Right lobe of liver (tissue), 6 donors: ENCODE data around the gene SYT14. TPM values are rescaled to one million over a fixed set of nuclear protein-coding genes. Genes with fewer than 3 reads are reported as not detected.

Experiments
- ATAC-seq, 4 donors: fragments of 200-7000 bp; cut with Tn5 transposase; one replicate each; pipeline ENCODE4 v1.9.1; 2020; ENCODE audit warnings: mild to moderate bottlenecking in 4 of 4, moderate library complexity in 4 of 4
- DNase-seq, 3 donors: peaks; one replicate each; pipeline ENCODE4 v3.0.0-alpha.2; 2020
- H3K27ac ChIP-seq, 3 donors: fragments of 200-600 bp; one replicate each; pipeline ENCODE4 v1.8.0; 2022
- H3K27me3 ChIP-seq, 2 donors: fragments of 200-600 bp; one replicate each; pipeline ENCODE4 v1.8.0; 2022
- H3K36me3 ChIP-seq, 4 donors: fragments of 200-600 bp; sonication (generic) in 1 of 4; one replicate each; pipeline versions ENCODE4 v1.5.1 to v1.8.0; 2017 to 2022; ENCODE audit warnings: control low read depth in 1 of 4
- H3K4me1 ChIP-seq, 4 donors: fragments of 200-600 bp; sonication (generic) in 1 of 4; one replicate each; pipeline versions ENCODE4 v1.5.1 to v1.8.0; 2017 to 2022; ENCODE audit warnings: control low read depth in 1 of 4
- H3K4me3 ChIP-seq, 3 donors: fragments of 200-600 bp; one replicate each; pipeline ENCODE4 v1.8.0; 2022
- H3K9me3 ChIP-seq, 4 donors: fragments of 200-600 bp; sonication (generic) in 1 of 4; one replicate each; pipeline versions ENCODE4 v1.5.1 to v1.8.0; 2017 to 2022; ENCODE audit warnings: control low read depth in 1 of 4
- CTCF ChIP-seq, 4 donors: fragments of 200-600 bp in 3 of 4; fragments of 450-650 bp in 1 of 4; IDR thresholded peaks; one replicate each; pipeline versions ENCODE4 v1.5.1 to v1.8.0; 2016 to 2022; ENCODE audit warnings: antibody characterized with exemption in 4 of 4, mild to moderate bottlenecking in 2 of 4
- POLR2A ChIP-seq: fragments of 450-650 bp; IDR thresholded peaks from one replicate; pipeline ENCODE4 v1.6.1; 2017; ENCODE audit warnings: antibody characterized with exemption, mild to moderate bottlenecking
- WGBS: methylation state at CpG from one replicate; pipeline ENCODE4 v1.1.6; 2018; ENCODE audit warnings: low coverage, low lambda C conversion rate; ENCODE audit not compliant: insufficient coverage; ENCODE audit errors: missing lambda C conversion rate; 5-methylcytosine and 5-hydroxymethylcytosine counted together
- intact Hi-C, 2 donors: fragments of 100-400 bp; cut with DNase I; formaldehyde crosslinking; loops; one replicate each; pipeline versions ENCODE4 v1.11.2 to v1.14.1; 2022
- total RNA-seq, 6 experiments: library from RNA; depleted of rRNA in 2 of 6; stranded (reverse); fragments of >200 nt in 2 of 6; fragmentation: NEBNext Ultra II Directional in 3 of 6; extraction: Animal tissue kit (Norgen Biotek cat#: 25700) in 3 of 6; gene quantifications; one replicate each; pipeline versions ENCODE4 v1.1.0 to v1.2.4, GENCODE V29; 2016 to 2023
- donor health status: DM: no; HTN: yes; CAD: no.
- donor health status: DM: no; HTN: no; CAD: no.
- donor health status: DM: no; HTN: no; CAD: no.
- donor health status: DM: no; HTN: yes; CAD: no.
- donor health status: DM: no; HTN: yes; CAD: no.

Gene SYT14
- total RNA-seq, 6 experiments from 2014 or later, result not detected

- intact Hi-C loops, result no loop called here
- WGBS, result 43% methylated on average over 3 of the region's 3 CpGs
- ATAC-seq, result no peak
Measured at GRCh38 chr1:210024996-210025395, 87.0 kb downstream of the SYT14 start.

GRCh38 chr1:210025870-210026269, 87.9 kb downstream of the SYT14 start:
- ATAC-seq (no peak), DNase-seq (no peak)
- no peak for TF ChIP-seq POLR2A
- TF ChIP-seq CTCF (IDR thresholded peaks at IDR 0.05), result no peak
- Histone ChIP-seq H3K4me1 (no peaks in the 10 kb centered on the region), H3K9me3 (no peaks in the 10 kb centered on the region), H3K4me3 (no peak overlapping the region), H3K36me3 (no peaks in the 10 kb centered on the region), H3K27ac (no peak overlapping the region), H3K27me3 (no peaks in the 10 kb centered on the region)
- intact Hi-C loops, result no loop called here
- WGBS, result 35% methylated on average over 1 of the region's 1 CpG

More at GRCh38 chr1:210024996-210025395, 87.0 kb downstream of the SYT14 start:
- no peak overlapping the region for H3K4me3 ChIP-seq
- H3K27me3 ChIP-seq, result no peaks in the 10 kb centered on the region
- H3K36me3 ChIP-seq, result no peaks in the 10 kb centered on the region
- no peak for DNase-seq
- no peaks in the 10 kb centered on the region for H3K4me1 ChIP-seq
- TF ChIP-seq CTCF (IDR thresholded peaks at IDR 0.05), result no peak
- no peak for TF ChIP-seq POLR2A
- H3K27ac ChIP-seq, result no peak overlapping the region
- H3K9me3 ChIP-seq, result no peaks in the 10 kb centered on the region

GRCh38 chr1:210027994-210028393, 90.0 kb downstream of the SYT14 start:
- Histone ChIP-seq H3K27me3 (no peaks in the 10 kb centered on the region), H3K9me3 (no peaks in the 10 kb centered on the region), H3K4me3 (no peak overlapping the region), H3K4me1 (no peaks in the 10 kb centered on the region), H3K27ac (no peak overlapping the region), H3K36me3 (no peaks in the 10 kb centered on the region)
- DNase-seq, result no peak
- TF ChIP-seq CTCF (IDR thresholded peaks at IDR 0.05) (no peak), POLR2A (no peak)
- WGBS, result 86% methylated on average over 1 of the region's 1 CpG
- intact Hi-C loops, result no loop called here
- ATAC-seq, result no peak

- Histone ChIP-seq H3K9me3 (no peaks in the 10 kb centered on the region), H3K27ac (no peak overlapping the region), H3K4me1 (no peaks in the 10 kb centered on the region), H3K27me3 (no peaks in the 10 kb centered on the region), H3K36me3 (no peaks in the 10 kb centered on the region), H3K4me3 (no peak overlapping the region)
- ATAC-seq, result no peak
- WGBS, result 16% methylated on average over 1 of the region's 1 CpG
- no peak for DNase-seq
- no peak for TF ChIP-seq CTCF (IDR thresholded peaks at IDR 0.05)
- TF ChIP-seq POLR2A, result no peak
- intact Hi-C loops, result no loop called here
Measured at GRCh38 chr1:210031473-210031872, 93.5 kb downstream of the SYT14 start.

- Histone ChIP-seq H3K27me3 (no peaks in the 10 kb centered on the region), H3K36me3 (no peaks in the 10 kb centered on the region), H3K27ac (no peak overlapping the region), H3K4me1 (no peaks in the 10 kb centered on the region), H3K9me3 (no peaks in the 10 kb centered on the region), H3K4me3 (no peak overlapping the region)
- TF ChIP-seq CTCF (IDR thresholded peaks at IDR 0.05) (no peak), POLR2A (no peak)
- DNase-seq, result no peak
- intact Hi-C loops, result no loop called here
- ATAC-seq, result no peak
Measured at GRCh38 chr1:210043058-210043457, 105.0 kb downstream of the SYT14 start.
